ENCODE measurements around the gene IQSEC1. TPM values are rescaled to one million over a fixed set of nuclear protein-coding genes. Genes with fewer than 3 reads are reported as not detected.
A peak's percentile ranks its signal among the peaks of the same experiment; 100 is the strongest.

IQSEC1 gene
- total and polyA plus RNA-seq, 2 donors (not counting 1 experiment from before 2014, with no cell fraction given): 96.7 to 222 TPM

- Histone ChIP-seq H3K79me2 (ENCODE audit: control insufficient read depth, insufficient read depth, low read length) (peaks cover 98% of the 10 kb centered on the region), H3K4me2 (replicated peaks; ENCODE audit: low read depth, low read length, poor library complexity, severe bottlenecking) (peak overlapping the region; percentile 97), H2AFZ (ENCODE audit: insufficient read depth, low read depth, low read length, poor library complexity, severe bottlenecking) (no peak overlapping the region), H3K9ac (ENCODE audit: low read length) (peak overlapping the region; percentile 90), H3K4me1 (ENCODE audit: control insufficient read depth in 2 of 2, insufficient read depth in 2 of 2, low read length in 2 of 2) (peaks cover 58 to 83% of the 10 kb centered on the region in 2 donors), H3K4me3 (ENCODE audit: control extremely low read depth in 1 of 5, extremely low read depth in 1 of 5, insufficient read depth in 1 of 5, low read depth in 2 of 5, low read length in 4 of 5) (peak overlapping the region in 4 of 5 experiments; percentile 68 to 91 (median 72)), H3K9me3 (ENCODE audit: control extremely low read depth in 1 of 3, control insufficient read depth in 2 of 3, insufficient read depth in 1 of 3, low read length in 2 of 3) (no peaks in the 10 kb centered on the region), H4K20me1 (ENCODE audit: control insufficient read depth, insufficient read depth, low read length, poor library complexity, severe bottlenecking) (peaks cover 89% of the 10 kb centered on the region), H3K27me3 (replicated peaks in 1 of 4; ENCODE audit: control extremely low read depth in 1 of 4, control insufficient read depth in 3 of 4, insufficient read depth in 4 of 4, low read length in 3 of 4) (no peaks in the 10 kb centered on the region), H3K36me3 (replicated peaks in 1 of 2; ENCODE audit: control extremely low read depth in 1 of 2, control insufficient read depth in 1 of 2, extremely low read depth in 1 of 2, insufficient read depth in 2 of 2, low read length in 1 of 2) (peaks cover 2 to 53% of the 10 kb centered on the region in 2 experiments), H3K27ac (ENCODE audit: low read length in 2 of 2) (peak overlapping the region in 1 of 2 donors; percentile 71)
- Mint-ChIP-seq H3K4me1 (peaks cover 81% of the 10 kb centered on the region), H3K4me3 (peak overlapping the region; percentile 95), H3K27ac (peak overlapping the region; percentile 92), H3K9me3 (ENCODE audit: insufficient read depth) (no peaks in the 10 kb centered on the region), H3K27me3 (no peaks in the 10 kb centered on the region)
- TF ChIP-seq EZH2 (IDR thresholded peaks at IDR 0.05; ENCODE audit: borderline replicate concordance, insufficient read depth, low read depth, low read length, poor library complexity, severe bottlenecking) (no peak), CTCF (IDR thresholded peaks at IDR 0.05) (no peak)
- intact Hi-C loops (cut with micrococcal nuclease): loop anchor here (2.0 kb wide), 1 partner anchor 39 kb away; no protein-coding TSS in a partner anchor
- ChIA-PET CTCF (interaction anchor here (1.0 to 9.3 kb wide), 8 partner anchors 11 to 78 kb away, joined by 3 to 108 read pairs (median 18); no protein-coding TSS in a partner anchor), POLR2A (interaction anchor here (0.7 to 3.3 kb wide), 7 partner anchors 11 to 288 kb away, joined by 3 to 13 read pairs (median 7); no protein-coding TSS in a partner anchor)
- 1% methylated on average over 111 of the region's 114 CpGs for WGBS (ENCODE audit: insufficient coverage)
- DNase-seq (no peak), ATAC-seq (ENCODE audit: low read depth) (peak; percentile 6)
Observed at GRCh38 chr3:12993517-12994356, 79.5 kb downstream of the IQSEC1 start.
